ENCODE results near the gene HSPA5.
A peak's percentile ranks its signal among the peaks of the same experiment; 100 is the strongest.
"Not testable (repeated sequence)": the region's sequence is repeated elsewhere in the genome, so short reads cannot be mapped to it uniquely, and the experiment has no call there.

Gene HSPA5

DNA sequence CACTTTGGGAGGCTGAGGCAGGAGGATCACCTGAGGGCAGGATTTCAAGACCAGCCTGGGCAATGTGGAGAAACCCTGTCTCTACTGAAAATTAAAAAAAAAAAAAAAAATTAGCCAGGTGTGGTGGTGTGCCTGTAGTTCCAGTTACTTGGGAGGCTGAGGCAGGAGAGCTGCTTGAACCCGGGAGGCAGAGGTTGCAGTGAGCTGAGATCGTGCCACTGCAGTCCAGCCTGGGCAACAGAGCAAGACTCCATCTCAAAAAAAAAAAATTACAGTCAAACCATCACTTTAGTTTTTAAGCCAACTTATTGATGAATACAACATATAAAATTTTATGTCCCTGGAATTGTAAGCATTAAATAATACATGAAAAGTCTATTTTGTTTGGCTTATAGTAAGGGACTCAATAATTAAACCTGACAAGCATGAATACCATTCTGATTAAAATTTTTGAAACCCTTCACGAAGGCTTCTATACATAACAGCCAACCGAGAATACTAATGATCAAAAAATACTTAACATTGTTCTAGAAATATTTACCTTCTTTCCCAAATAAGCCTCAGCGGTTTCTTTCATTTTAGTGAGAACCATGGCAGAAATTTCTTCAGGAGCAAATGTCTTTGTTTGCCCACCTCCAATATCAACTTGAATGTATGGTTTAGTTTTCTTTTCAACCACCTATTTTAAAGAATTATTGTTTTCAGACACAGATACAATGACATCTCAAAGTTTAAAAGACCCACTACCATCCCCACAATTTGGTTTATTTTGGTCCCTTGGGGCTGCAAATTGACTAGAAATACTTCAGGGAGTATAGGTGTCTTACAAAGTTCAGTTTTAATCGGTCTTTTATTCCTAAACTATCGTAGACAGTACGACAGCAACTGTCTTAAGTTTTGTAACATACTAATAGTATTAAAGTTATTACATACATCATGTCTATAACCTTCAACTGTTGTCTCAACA lies 1.2 kb downstream of the HSPA5 start:
- peaks cover 49% of the 10 kb centered on the region for H3K36me3 ChIP-seq (replicated peaks; ENCODE audit: low read depth, low read length)
- H3K9me3 ChIP-seq (ENCODE audit: insufficient read depth, low read length), result no peaks in the 10 kb centered on the region
- peak overlapping the region; percentile 96 for H3K4me3 ChIP-seq (ENCODE audit: low read length)
- peaks cover 24% of the 10 kb centered on the region for H3K4me1 ChIP-seq (ENCODE audit: low read length)
- peak overlapping the region; percentile 99 for H3K9ac ChIP-seq (ENCODE audit: low read length)
- no peaks in the 10 kb centered on the region for H3K27me3 ChIP-seq (ENCODE audit: low read depth, low read length)
- peaks cover 72% of the 10 kb centered on the region for H3K79me2 ChIP-seq (ENCODE audit: low read length)
- H3K27ac ChIP-seq (ENCODE audit: low read length), result peak overlapping the region; percentile 72
- peak overlapping the region; percentile 66 for H3K4me2 ChIP-seq (ENCODE audit: low read length)
- peaks cover 51% of the 10 kb centered on the region for H4K20me1 ChIP-seq (ENCODE audit: insufficient read depth, low read length)
- no peak overlapping the region for H2AFZ ChIP-seq (ENCODE audit: low read depth, low read length)
- TF ChIP-seq EZH2phosphoT487 (IDR thresholded peaks at IDR 0.05; ENCODE audit: low read depth), result no peak
- TF ChIP-seq, protein P1, sequence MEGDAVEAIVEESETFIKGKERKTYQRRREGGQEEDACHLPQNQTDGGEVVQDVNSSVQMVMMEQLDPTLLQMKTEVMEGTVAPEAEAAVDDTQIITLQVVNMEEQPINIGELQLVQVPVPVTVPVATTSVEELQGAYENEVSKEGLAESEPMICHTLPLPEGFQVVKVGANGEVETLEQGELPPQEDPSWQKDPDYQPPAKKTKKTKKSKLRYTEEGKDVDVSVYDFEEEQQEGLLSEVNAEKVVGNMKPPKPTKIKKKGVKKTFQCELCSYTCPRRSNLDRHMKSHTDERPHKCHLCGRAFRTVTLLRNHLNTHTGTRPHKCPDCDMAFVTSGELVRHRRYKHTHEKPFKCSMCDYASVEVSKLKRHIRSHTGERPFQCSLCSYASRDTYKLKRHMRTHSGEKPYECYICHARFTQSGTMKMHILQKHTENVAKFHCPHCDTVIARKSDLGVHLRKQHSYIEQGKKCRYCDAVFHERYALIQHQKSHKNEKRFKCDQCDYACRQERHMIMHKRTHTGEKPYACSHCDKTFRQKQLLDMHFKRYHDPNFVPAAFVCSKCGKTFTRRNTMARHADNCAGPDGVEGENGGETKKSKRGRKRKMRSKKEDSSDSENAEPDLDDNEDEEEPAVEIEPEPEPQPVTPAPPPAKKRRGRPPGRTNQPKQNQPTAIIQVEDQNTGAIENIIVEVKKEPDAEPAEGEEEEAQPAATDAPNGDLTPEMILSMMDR (IDR thresholded peaks at IDR 0.05; ENCODE audit: low read depth, low read length), result no peak

DNA sequence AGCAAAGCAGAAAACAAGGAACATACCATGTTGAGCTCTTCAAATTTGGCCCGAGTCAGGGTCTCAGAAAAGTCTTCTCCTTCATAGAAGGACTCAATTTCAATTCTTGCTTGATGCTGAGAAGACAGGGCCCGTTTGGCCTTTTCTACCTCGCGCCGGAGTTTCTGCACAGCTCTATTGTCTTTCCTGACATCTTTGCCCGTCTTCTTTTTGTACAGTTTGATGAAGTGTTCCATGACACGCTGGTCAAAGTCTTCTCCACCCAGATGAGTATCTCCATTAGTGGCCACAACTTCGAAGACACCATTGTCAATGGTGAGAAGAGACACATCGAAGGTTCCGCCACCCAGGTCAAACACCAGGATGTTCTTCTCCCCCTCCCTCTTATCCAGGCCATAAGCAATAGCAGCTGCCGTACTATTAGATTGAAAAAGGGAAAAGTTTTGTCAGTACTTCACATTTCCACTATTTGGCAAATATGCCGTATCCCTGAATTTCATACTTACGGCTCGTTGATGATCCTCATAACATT lies 2.2 kb downstream of the HSPA5 start:
- Histone ChIP-seq H3K27ac (ENCODE audit: low read length) (no peak overlapping the region), H3K9me3 (ENCODE audit: insufficient read depth, low read length) (no peaks in the 10 kb centered on the region), H4K20me1 (ENCODE audit: insufficient read depth, low read length) (peaks cover 54% of the 10 kb centered on the region), H3K79me2 (ENCODE audit: low read length) (peaks cover 75% of the 10 kb centered on the region), H2AFZ (ENCODE audit: low read depth, low read length) (no peak overlapping the region), H3K4me1 (ENCODE audit: low read length) (peaks cover 24% of the 10 kb centered on the region), H3K4me2 (ENCODE audit: low read length) (0 out of 2 replicates have a peak overlapping the region, but pooled peaks have one; percentile 66), H3K4me3 (ENCODE audit: low read length) (no peak overlapping the region), H3K36me3 (replicated peaks; ENCODE audit: low read depth, low read length) (peaks cover 54% of the 10 kb centered on the region), H3K27me3 (ENCODE audit: low read depth, low read length) (no peaks in the 10 kb centered on the region), H3K9ac (ENCODE audit: low read length) (no peak overlapping the region)
- no peak for TF ChIP-seq EZH2phosphoT487 (IDR thresholded peaks at IDR 0.05; ENCODE audit: low read depth)
- TF ChIP-seq, protein P1 (IDR thresholded peaks at IDR 0.05; ENCODE audit: low read depth, low read length), result no peak

DNA sequence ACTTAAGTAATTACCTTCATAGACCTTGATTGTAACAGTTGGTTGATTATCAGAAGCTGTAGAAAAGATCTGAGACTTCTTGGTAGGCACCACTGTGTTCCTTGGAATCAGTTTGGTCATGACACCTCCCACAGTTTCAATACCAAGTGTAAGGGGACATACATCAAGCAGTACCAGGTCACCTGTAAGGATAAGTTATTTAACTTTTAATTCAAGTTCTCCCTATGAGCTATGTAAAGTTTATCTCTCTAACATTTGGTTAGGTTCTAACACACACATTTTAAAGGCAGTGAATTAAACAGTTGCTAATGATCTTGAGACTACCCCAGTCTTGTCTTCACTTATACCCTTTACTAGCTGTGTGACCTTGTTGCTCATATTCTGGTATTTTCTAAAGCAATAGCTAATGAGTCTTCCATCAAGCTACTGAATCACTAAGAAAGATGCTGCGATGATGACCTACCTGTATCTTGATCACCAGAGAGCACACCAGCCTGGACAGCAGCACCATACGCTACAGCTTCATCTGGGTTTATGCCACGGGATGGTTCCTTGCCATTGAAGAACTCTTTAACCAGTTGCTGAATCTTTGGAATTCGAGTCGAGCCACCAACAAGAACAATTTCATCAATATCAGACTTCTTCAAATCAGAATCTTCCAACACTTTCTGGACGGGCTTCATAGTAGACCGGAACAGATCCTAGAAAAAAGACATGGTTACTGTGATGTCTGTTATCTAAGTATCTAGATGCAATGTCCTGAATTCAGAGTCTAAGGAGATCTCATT lies 2.8 kb downstream of the HSPA5 start:
- Histone ChIP-seq H3K27me3 (ENCODE audit: low read depth, low read length) (no peaks in the 10 kb centered on the region), H3K4me3 (ENCODE audit: low read length) (no peak overlapping the region), H4K20me1 (ENCODE audit: insufficient read depth, low read length) (peaks cover 54% of the 10 kb centered on the region), H2AFZ (ENCODE audit: low read depth, low read length) (no peak overlapping the region), H3K4me2 (ENCODE audit: low read length) (no peak overlapping the region), H3K27ac (ENCODE audit: low read length) (no peak overlapping the region), H3K4me1 (ENCODE audit: low read length) (peaks cover 24% of the 10 kb centered on the region), H3K9ac (ENCODE audit: low read length) (no peak overlapping the region), H3K36me3 (replicated peaks; ENCODE audit: low read depth, low read length) (peaks cover 60% of the 10 kb centered on the region), H3K79me2 (ENCODE audit: low read length) (peaks cover 75% of the 10 kb centered on the region), H3K9me3 (ENCODE audit: insufficient read depth, low read length) (no peaks in the 10 kb centered on the region)
- TF ChIP-seq, protein P1 (IDR thresholded peaks at IDR 0.05; ENCODE audit: low read depth, low read length), result no peak
- TF ChIP-seq EZH2phosphoT487 (IDR thresholded peaks at IDR 0.05; ENCODE audit: low read depth), result no peak

DNA sequence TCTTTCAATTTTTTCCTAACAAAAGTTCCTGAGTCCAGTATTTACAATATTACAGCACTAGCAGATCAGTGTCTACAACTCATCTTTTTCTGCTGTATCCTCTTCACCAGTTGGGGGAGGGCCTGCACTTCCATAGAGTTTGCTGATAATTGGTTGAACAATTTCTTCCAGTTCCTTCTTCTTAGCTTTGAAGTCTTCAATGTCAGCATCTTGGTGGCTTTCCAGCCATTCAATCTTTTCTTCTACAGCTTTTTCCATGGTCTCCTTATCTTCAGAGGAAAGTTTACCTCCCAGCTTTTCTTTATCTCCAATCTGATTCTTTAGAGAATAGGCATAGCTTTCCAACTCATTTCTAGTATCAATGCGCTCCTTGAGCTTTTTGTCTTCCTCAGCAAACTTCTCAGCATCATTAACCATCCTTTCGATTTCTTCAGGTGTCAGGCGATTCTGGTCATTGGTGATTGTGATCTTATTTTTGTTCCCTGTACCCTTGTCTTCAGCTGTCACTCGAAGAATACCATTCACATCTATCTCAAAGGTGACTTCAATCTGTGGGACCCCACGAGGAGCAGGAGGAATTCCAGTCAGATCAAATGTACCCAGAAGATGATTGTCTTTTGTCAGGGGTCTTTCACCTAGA lies 4.5 kb downstream of the HSPA5 start:
- not testable (repeated sequence) for H3K4me3 ChIP-seq (ENCODE audit: low read length)

More for the DNA sequence above, 4.5 kb downstream of the HSPA5 start:
- H2AFZ ChIP-seq (ENCODE audit: low read depth, low read length); H3K4me2 ChIP-seq (ENCODE audit: low read length); H3K9ac ChIP-seq (ENCODE audit: low read length); H3K27me3 ChIP-seq (ENCODE audit: low read depth, low read length); H3K9me3 ChIP-seq (ENCODE audit: insufficient read depth, low read length); H3K27ac ChIP-seq (ENCODE audit: low read length): not testable (repeated sequence)
- H3K79me2 ChIP-seq (ENCODE audit: low read length), result peaks cover 66% of the 10 kb centered on the region
- H3K4me1 ChIP-seq (ENCODE audit: low read length), result peaks cover 21% of the 10 kb centered on the region
- H4K20me1 ChIP-seq (ENCODE audit: insufficient read depth, low read length), result peaks cover 54% of the 10 kb centered on the region
- peaks cover 60% of the 10 kb centered on the region for H3K36me3 ChIP-seq (replicated peaks; ENCODE audit: low read depth, low read length)

Measured in OCI-LY3 (cell line).